ACHN (cell line): ENCODE results near the gene KCNH1.

Experiments used
- DNase-seq: peaks from one replicate; pipeline ENCODE4 v3.0.0-alpha.2; 2015
- in situ Hi-C: cut with HindIII; loops from 2 replicates; pipeline ENCODE4 v1.10.0; 2017; ENCODE audit warnings: low sequenced_read_pairs, low pct_ligation_motif_present, low pct_unique_long_range_greater_than_20kb

KCNH1 gene

GRCh38 chr1:210755991-210756659 is 377.8 kb downstream of the KCNH1 start:
- DNase-seq = no peak
- in situ Hi-C loops = no loop called here

GRCh38 chr1:210754878-210755665 is 378.9 kb downstream of the KCNH1 start:
- no peak for DNase-seq
- in situ Hi-C loops = no loop called here

- no peak for DNase-seq
- in situ Hi-C loops = no loop called here
Measured at GRCh38 chr1:210751911-210752310, 382.0 kb downstream of the KCNH1 start.

- in situ Hi-C loops = no loop called here
- no peak for DNase-seq
Measured at GRCh38 chr1:210750468-210750867, 383.5 kb downstream of the KCNH1 start.

- in situ Hi-C loops = no loop called here
- no peak for DNase-seq
Measured at GRCh38 chr1:210748796-210749195, 385.2 kb downstream of the KCNH1 start.

- no peak for DNase-seq
Measured at GRCh38 chr1:210747890-210748289, 386.1 kb downstream of the KCNH1 start.

GRCh38 chr1:210747112-210747511 is 386.8 kb downstream of the KCNH1 start:
- in situ Hi-C loops = no loop called here
- DNase-seq = no peak

More at GRCh38 chr1:210747890-210748289, 386.1 kb downstream of the KCNH1 start:
- in situ Hi-C loops = no loop called here

GRCh38 chr1:210746024-210746731 is 387.8 kb downstream of the KCNH1 start:
- in situ Hi-C loops = no loop called here
- DNase-seq = peak; percentile 6

GRCh38 chr1:210743038-210743437 is 390.9 kb downstream of the KCNH1 start:
- in situ Hi-C loops = no loop called here
- no peak for DNase-seq

GRCh38 chr1:210741564-210741963 is 392.4 kb downstream of the KCNH1 start:
- no peak for DNase-seq
- in situ Hi-C loops = no loop called here

- no peak for DNase-seq
- in situ Hi-C loops = no loop called here
Measured at GRCh38 chr1:210739627-210740026, 394.3 kb downstream of the KCNH1 start.

- DNase-seq = no peak
- in situ Hi-C loops = no loop called here
Measured at GRCh38 chr1:210738256-210738655, 395.7 kb downstream of the KCNH1 start.

GRCh38 chr1:210736713-210737112 is 397.2 kb downstream of the KCNH1 start:
- no peak for DNase-seq
- in situ Hi-C loops = no loop called here

GRCh38 chr1:210731597-210731996 is 402.4 kb downstream of the KCNH1 start:
- in situ Hi-C loops = no loop called here

GRCh38 chr1:210731193-210731592 is 402.8 kb downstream of the KCNH1 start:
- in situ Hi-C loops = no loop called here
- DNase-seq = no peak

More at GRCh38 chr1:210731597-210731996, 402.4 kb downstream of the KCNH1 start:
- no peak for DNase-seq

GRCh38 chr1:210730023-210730422 is 403.9 kb downstream of the KCNH1 start:
- in situ Hi-C loops = no loop called here
- no peak for DNase-seq

- no peak for DNase-seq
- in situ Hi-C loops = no loop called here
Measured at GRCh38 chr1:210728437-210729149, 405.4 kb downstream of the KCNH1 start.

GRCh38 chr1:210727709-210728108 is 406.2 kb downstream of the KCNH1 start:
- in situ Hi-C loops = no loop called here
- DNase-seq = no peak

GRCh38 chr1:210726621-210727020 is 407.3 kb downstream of the KCNH1 start:
- peak; percentile 55 for DNase-seq
- in situ Hi-C loops = no loop called here
